ENCODE data around the gene KLHL22.

The KLHL22 gene

DNA sequence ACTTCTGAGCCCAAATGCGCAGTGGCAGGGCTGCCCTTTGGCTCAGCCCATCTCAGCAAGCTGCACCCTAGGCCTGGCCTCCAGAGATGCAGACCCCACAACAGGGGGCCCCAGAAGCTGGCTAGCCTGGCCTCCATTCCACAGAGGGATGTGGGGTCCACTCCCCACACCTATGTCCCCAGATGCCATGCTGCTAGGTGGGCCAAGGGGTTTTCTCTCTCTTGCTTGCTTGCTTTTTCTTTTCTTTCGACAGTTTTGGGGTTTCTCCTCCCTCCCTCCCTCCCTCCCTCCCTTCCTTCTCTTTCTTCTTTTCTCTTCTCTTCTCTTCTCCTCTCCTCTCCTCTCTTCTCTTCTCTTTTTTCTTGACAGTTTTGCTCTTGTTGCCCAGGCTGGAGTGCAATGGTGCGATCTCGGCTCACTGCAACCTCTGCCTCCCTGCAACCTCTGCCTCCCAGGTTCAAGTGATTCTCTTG lies 67.6 kb downstream of the KLHL22 start:
- in situ Hi-C loops (cut with HindIII; ENCODE audit: low sequenced_read_pairs): no loop called here
- H3K4me3 ChIP-seq (ENCODE audit: low read depth, low read length): no peak overlapping the region

DNA sequence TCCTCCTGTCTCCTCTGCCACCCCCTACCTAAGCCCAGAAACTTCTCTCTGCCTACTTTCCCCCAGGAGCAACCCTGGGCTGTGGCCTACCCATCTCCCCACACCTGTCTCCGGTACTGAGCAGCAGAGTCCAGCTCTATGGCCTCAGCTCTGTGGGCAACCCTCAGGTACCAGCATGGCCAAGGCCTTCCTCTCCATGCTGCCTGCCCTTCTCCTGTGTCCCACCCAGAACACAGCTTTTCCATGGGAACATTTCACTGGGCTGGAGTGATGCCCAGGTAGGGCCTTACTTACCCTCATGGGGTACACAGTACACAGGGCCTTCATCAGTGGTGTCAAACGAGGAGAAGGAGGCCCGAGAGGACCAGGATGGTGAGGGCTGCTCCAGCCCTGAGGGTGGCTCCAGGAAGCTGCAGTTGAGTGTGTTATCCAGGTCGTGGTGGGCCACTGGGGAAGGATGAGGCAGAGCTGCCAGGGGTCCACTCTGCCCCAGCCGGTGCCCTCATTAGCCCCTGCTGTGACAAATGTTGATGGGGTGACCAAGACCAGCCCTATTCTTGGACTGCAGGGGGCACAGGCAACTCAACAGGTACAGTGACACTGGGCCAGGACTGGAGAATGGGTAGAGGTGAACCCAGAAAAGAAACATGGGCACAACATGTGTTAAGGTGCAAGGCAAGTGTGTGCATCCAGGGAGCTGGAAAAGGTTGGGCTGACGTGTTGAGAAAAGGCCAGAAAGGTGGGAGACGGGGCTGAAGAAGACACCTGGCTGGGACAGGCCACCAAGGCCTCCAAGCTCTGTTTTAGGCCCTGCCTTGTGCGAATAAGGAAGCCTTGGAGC lies 68.3 kb downstream of the KLHL22 start:
- TF ChIP-seq, protein P1, sequence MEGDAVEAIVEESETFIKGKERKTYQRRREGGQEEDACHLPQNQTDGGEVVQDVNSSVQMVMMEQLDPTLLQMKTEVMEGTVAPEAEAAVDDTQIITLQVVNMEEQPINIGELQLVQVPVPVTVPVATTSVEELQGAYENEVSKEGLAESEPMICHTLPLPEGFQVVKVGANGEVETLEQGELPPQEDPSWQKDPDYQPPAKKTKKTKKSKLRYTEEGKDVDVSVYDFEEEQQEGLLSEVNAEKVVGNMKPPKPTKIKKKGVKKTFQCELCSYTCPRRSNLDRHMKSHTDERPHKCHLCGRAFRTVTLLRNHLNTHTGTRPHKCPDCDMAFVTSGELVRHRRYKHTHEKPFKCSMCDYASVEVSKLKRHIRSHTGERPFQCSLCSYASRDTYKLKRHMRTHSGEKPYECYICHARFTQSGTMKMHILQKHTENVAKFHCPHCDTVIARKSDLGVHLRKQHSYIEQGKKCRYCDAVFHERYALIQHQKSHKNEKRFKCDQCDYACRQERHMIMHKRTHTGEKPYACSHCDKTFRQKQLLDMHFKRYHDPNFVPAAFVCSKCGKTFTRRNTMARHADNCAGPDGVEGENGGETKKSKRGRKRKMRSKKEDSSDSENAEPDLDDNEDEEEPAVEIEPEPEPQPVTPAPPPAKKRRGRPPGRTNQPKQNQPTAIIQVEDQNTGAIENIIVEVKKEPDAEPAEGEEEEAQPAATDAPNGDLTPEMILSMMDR (IDR thresholded peaks at IDR 0.05; ENCODE audit: low read depth, low read length, missing control alignments): no peak

More for the DNA sequence above, 67.6 kb downstream of the KLHL22 start:
- TF ChIP-seq, protein P1 (IDR thresholded peaks at IDR 0.05; ENCODE audit: low read depth, low read length, missing control alignments): no peak
- DNase-seq (ENCODE audit: low read depth): no peak

DNA sequence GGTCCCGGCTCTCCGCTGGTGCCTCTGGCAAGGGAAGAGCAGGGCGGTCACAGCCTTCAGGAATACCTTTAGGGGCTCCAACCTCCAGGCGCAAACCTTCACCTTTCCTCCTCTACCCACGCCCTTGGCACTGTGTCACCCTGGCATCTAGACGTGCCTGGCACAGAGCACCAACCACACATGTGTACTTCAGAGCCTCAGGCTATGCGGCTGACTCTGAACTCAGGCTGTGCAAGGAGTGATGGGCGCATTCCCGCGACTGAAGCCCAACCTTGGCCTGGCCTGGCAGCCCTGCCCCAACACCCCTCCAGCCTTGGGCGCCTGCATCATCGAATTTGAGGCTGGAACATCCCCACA lies 69.4 kb downstream of the KLHL22 start:
- DNase-seq (ENCODE audit: low read depth): no peak
- no peak overlapping the region for H3K4me3 ChIP-seq (ENCODE audit: low read depth, low read length)
- in situ Hi-C loops (cut with HindIII; ENCODE audit: low sequenced_read_pairs): no loop called here
- TF ChIP-seq, protein P1 (IDR thresholded peaks at IDR 0.05; ENCODE audit: low read depth, low read length, missing control alignments): no peak

More for the DNA sequence above, 68.3 kb downstream of the KLHL22 start:
- H3K4me3 ChIP-seq (ENCODE audit: low read depth, low read length): no peak overlapping the region
- in situ Hi-C loops (cut with HindIII; ENCODE audit: low sequenced_read_pairs): no loop called here
- no peak for DNase-seq (ENCODE audit: low read depth)

DNA sequence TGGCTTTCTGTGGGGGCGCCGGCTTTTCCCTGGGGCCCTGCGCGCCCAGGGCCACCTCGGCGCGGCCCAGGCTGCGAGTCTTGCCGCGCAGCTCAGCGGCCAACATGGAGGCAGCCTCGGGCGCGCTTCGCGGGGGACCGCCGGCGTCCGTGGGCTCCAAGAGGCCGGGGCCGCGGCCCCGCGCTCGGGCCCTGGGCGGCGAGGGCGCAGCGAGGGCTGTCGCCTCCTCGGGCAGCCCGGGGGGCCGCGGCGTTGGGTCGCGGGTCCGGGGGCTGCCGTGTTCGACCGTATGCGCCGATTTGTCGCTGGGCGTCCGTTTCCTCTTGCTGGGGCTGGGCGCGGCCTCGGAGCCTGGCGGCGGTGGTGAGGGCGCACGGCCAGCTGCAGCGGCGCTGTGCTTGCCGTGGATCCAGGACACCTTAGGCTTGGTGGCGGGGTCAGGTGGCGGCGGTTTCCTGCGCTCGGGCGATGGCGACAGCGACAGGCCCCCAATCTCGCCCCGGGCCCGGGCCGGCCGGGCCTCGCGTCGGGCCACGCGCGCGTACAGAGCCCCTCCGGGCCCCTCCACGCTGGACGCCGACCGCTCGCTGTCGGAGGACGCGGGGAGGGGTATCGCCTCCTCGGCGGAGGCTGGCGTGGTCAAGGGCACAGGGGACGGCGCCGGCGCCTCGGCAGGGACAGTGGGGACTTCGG lies 69.9 kb downstream of the KLHL22 start:
- no peak overlapping the region for H3K4me3 ChIP-seq (ENCODE audit: low read depth, low read length)
- TF ChIP-seq, protein P1 (IDR thresholded peaks at IDR 0.05; ENCODE audit: low read depth, low read length, missing control alignments): no peak
- in situ Hi-C loops (cut with HindIII; ENCODE audit: low sequenced_read_pairs): no loop called here
- DNase-seq (ENCODE audit: low read depth): no peak

DNA sequence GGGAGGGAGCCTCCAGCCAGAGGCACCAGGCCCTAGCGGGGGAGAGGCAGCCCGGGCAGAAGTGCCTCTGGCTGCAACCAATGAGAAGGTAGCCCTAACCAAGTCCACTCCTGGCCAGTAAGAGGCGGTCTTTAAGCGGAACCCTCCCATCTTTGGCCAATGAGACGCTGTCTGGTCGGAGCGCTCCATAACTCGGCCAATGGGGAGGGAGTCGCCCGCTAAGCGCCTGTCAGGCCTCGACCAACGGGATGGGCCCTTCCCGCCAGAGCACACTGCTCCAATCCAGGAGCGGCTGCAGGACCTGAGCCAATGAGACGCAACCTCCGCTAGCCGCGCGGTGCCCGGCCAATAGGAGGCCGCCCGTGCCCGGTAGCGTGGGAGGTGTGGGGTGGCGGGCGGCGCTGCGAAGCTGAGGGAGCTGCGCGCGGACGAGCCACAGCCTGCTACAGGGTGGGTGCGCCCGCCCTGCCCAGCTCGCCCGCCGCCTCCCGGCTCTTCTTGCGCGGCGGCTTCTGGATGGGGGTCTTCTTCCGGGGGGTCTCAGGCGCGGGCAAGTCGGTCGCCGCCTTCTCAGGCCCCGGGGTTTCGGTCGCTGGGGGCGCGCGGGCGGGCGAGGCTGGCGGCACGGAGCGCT lies 70.5 kb downstream of the KLHL22 start:
- TF ChIP-seq, protein P1 (IDR thresholded peaks at IDR 0.05; ENCODE audit: low read depth, low read length, missing control alignments): no peak
- no peak for DNase-seq (ENCODE audit: low read depth)
- no peak overlapping the region for H3K4me3 ChIP-seq (ENCODE audit: low read depth, low read length)
- in situ Hi-C loops (cut with HindIII; ENCODE audit: low sequenced_read_pairs): no loop called here

DNA sequence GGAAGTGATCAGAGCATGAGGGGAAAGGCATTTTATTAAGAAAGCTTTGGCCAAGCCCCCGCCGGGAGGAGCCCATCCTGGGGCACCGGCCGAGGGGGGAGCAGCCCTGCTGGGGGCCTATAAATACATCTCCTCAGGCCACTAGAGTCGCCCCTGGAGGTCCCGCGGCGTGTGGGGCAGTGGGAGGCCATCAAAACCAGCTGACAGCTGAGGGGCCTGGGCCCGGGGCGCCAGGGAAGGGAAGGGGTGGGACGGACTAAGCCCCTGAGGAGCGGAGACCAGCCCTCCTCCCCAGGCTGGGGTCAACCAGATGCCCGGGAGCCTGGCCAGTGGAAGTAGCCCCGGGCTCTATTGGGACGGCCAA lies 71.0 kb downstream of the KLHL22 start:
- no peak overlapping the region for H3K4me3 ChIP-seq (ENCODE audit: low read depth, low read length)
- TF ChIP-seq, protein P1 (IDR thresholded peaks at IDR 0.05; ENCODE audit: low read depth, low read length, missing control alignments): no peak
- in situ Hi-C loops (cut with HindIII; ENCODE audit: low sequenced_read_pairs): no loop called here
- DNase-seq (ENCODE audit: low read depth): no peak
